IMR-90 (cell line): ENCODE data around the gene MLEC. TPM values are rescaled to one million over a fixed set of nuclear protein-coding genes. Genes with fewer than 3 reads are reported as not detected.

Experiments
- ATAC-seq: fragments of 200-7000 bp; cut with Tn5 transposase; 2 replicates; pipeline ENCODE4 v1.9.1; 2020; ENCODE audit warnings: low read depth, mild to moderate bottlenecking, moderate library complexity
- BruUV-seq: library from RNA; stranded (reverse); fragments of 400-500 nt; replicated peaks from 2 replicates; lab custom pipeline; 2021; lab: Mats Ljungman, UMichigan
- CTCF ChIA-PET: fragments of 300-600 bp; formaldehyde crosslinking; extraction: SDS; loops from one replicate; lab custom pipeline; 2021; ENCODE audit warnings: antibody characterized with exemption; lab: Yijun Ruan, JAX
- POLR2A ChIA-PET: fragments of 300-600 bp; sonication (Branson Sonifier 250); formaldehyde crosslinking; loops from one replicate; lab custom pipeline; 2022; ENCODE audit warnings: antibody characterized with exemption; ENCODE audit not compliant: unreplicated experiment; lab: Charles Lee
- DNase-seq: peaks from one replicate; pipeline ENCODE4 v3.0.0; 2013
- H2AFZ ChIP-seq: replicated peaks from 2 replicates; pipeline ENCODE3; 2013; ENCODE audit warnings: low read length, mild to moderate bottlenecking; ENCODE audit not compliant: poor library complexity
- H2AK5ac ChIP-seq: 2 replicates; pipeline ENCODE4 v1.6.1; 2013; ENCODE audit warnings: low read depth, low read length, inconsistent platforms
- H2AK9ac ChIP-seq: replicated peaks from 2 replicates; pipeline ENCODE3; 2013; ENCODE audit warnings: mild to moderate bottlenecking, low read depth, low read length, moderate library complexity; ENCODE audit not compliant: poor library complexity
- H2BK120ac ChIP-seq: 2 replicates; pipeline ENCODE4 v1.6.1; 2013; ENCODE audit warnings: low read depth, low read length, inconsistent platforms
- H2BK15ac ChIP-seq: 3 replicates; pipeline ENCODE4 v1.6.1; 2013; ENCODE audit warnings: low read depth, low read length, inconsistent platforms
- H2BK20ac ChIP-seq: 2 replicates; pipeline ENCODE4 v1.6.1; 2013; ENCODE audit warnings: low read depth, mild to moderate bottlenecking, inconsistent platforms, low read length, moderate library complexity
- H2BK5ac ChIP-seq: 2 replicates; pipeline ENCODE4 v1.6.1; 2013; ENCODE audit warnings: mild to moderate bottlenecking, low read depth, low read length, inconsistent platforms; ENCODE audit not compliant: poor library complexity, severe bottlenecking
- H3K14ac ChIP-seq: replicated peaks from 2 replicates; pipeline ENCODE4 v1.6.1; 2013; ENCODE audit warnings: low read depth, low read length, inconsistent platforms
- H3K18ac ChIP-seq: 2 replicates; pipeline ENCODE4 v1.6.1; 2013; ENCODE audit warnings: low read depth, low read length, control low read depth
- H3K23ac ChIP-seq: 2 replicates; pipeline ENCODE4 v1.6.1; 2013; ENCODE audit warnings: low read depth, low read length, inconsistent platforms
- H3K27ac ChIP-seq: 2 replicates; pipeline ENCODE4 v1.5.1; 2013; ENCODE audit warnings: mild to moderate bottlenecking, control low read depth, low read length; ENCODE audit not compliant: insufficient read depth
- H3K27me3 ChIP-seq: 2 replicates; pipeline ENCODE4 v1.6.1; 2013; ENCODE audit warnings: low read length; ENCODE audit not compliant: control insufficient read depth, insufficient read depth
- H3K36me3 ChIP-seq: 2 replicates; pipeline ENCODE4 v1.6.1; 2013; ENCODE audit warnings: low read length, mixed read lengths; ENCODE audit not compliant: control insufficient read depth, insufficient read depth
- H3K4ac ChIP-seq: 2 replicates; pipeline ENCODE4 v1.6.1; 2013; ENCODE audit warnings: low read depth, low read length, inconsistent platforms
- H3K4me1 ChIP-seq: 2 replicates; pipeline ENCODE4 v1.6.1; 2013; ENCODE audit warnings: low read length, mixed read lengths; ENCODE audit not compliant: control insufficient read depth, insufficient read depth
- H3K4me2 ChIP-seq: 2 replicates; pipeline ENCODE4 v1.6.1; 2013; ENCODE audit warnings: low read depth, mild to moderate bottlenecking, control low read depth, low read length, moderate library complexity
- H3K4me3 ChIP-seq: 2 replicates; pipeline ENCODE4 v1.5.1; 2013; ENCODE audit warnings: low read depth, mild to moderate bottlenecking, control low read depth, low read length, moderate library complexity; ENCODE audit not compliant: insufficient read depth
- H3K56ac ChIP-seq: 2 replicates; pipeline ENCODE4 v1.6.1; 2013; ENCODE audit warnings: low read length, inconsistent platforms; ENCODE audit not compliant: insufficient read depth; ENCODE audit errors: extremely low read depth
- H3K79me1 ChIP-seq, 2 experiments: 2 replicates each; pipeline ENCODE4 v1.6.1; 2013; ENCODE audit warnings: low read length in 2 of 2, inconsistent platforms in 1 of 2, low read depth in 1 of 2
- H3K9ac ChIP-seq: 2 replicates; pipeline ENCODE4 v1.6.1; 2013; ENCODE audit warnings: low read depth, low read length, control low read depth
- H3K9me1 ChIP-seq: 2 replicates; pipeline ENCODE4 v1.6.1; 2013; ENCODE audit warnings: low read length, inconsistent platforms; ENCODE audit not compliant: insufficient read depth
- H3K9me3 ChIP-seq: 2 replicates; pipeline ENCODE4 v1.6.1; 2013; ENCODE audit warnings: low read length; ENCODE audit not compliant: control insufficient read depth, insufficient read depth
- H4K20me1 ChIP-seq: 2 replicates; pipeline ENCODE4 v1.6.1; 2013; ENCODE audit warnings: low read length, inconsistent platforms; ENCODE audit not compliant: insufficient read depth
- H4K5ac ChIP-seq: 2 replicates; pipeline ENCODE4 v1.6.1; 2013; ENCODE audit warnings: mild to moderate bottlenecking, low read depth, low read length, control low read depth
- H4K8ac ChIP-seq, 2 experiments: 2 replicates each; pipeline ENCODE4 v1.6.1; 2013; ENCODE audit warnings: low read depth in 2 of 2, low read length in 2 of 2, control low read depth in 1 of 2, inconsistent platforms in 1 of 2
- H4K91ac ChIP-seq: 2 replicates; pipeline ENCODE4 v1.6.1; 2013; ENCODE audit warnings: low read depth, low read length, inconsistent platforms; ENCODE audit not compliant: insufficient read depth
- BHLHE40 ChIP-seq: fragments of 150-350 bp; IDR thresholded peaks from 2 replicates; pipeline ENCODE4 v1.6.1; 2016; ENCODE audit warnings: mild to moderate bottlenecking, low read depth, low read length
- MAZ ChIP-seq: IDR thresholded peaks from 2 replicates; pipeline ENCODE4 v1.6.1; 2012; ENCODE audit warnings: low read depth, mild to moderate bottlenecking, low read length, improper control_type of control experiment, moderate library complexity, borderline replicate concordance
- MXI1 ChIP-seq: IDR thresholded peaks from 2 replicates; pipeline ENCODE4 v1.6.1; 2012; ENCODE audit warnings: low read depth, mild to moderate bottlenecking, low read length, moderate library complexity, borderline replicate concordance
- NFE2L2 ChIP-seq: fragments of 150-350 bp; IDR thresholded peaks from 2 replicates; pipeline ENCODE4 v1.6.1; 2016; ENCODE audit warnings: low read depth, mild to moderate bottlenecking, low read length
- POLR2A ChIP-seq: IDR thresholded peaks from 2 replicates; pipeline ENCODE4 v1.6.1; 2012; ENCODE audit warnings: mild to moderate bottlenecking, low read depth, low read length
- RAD21 ChIP-seq: IDR thresholded peaks from 2 replicates; pipeline ENCODE4 v1.6.1; 2012; ENCODE audit warnings: low read length, improper control_type of control experiment
- USF2 ChIP-seq: fragments of 150-350 bp; IDR thresholded peaks from 2 replicates; pipeline ENCODE4 v1.6.1; 2017; ENCODE audit warnings: mild to moderate bottlenecking, antibody characterized with exemption, low read length, low read depth
- WGBS, 2 experiments: methylation state at CpG; one replicate each; pipeline versions ENCODE4 v1.1.5 to v1.1.7; 2013; ENCODE audit warnings: missing lambda C conversion rate in 2 of 2; ENCODE audit not compliant: insufficient read length in 1 of 2; ENCODE audit errors: extremely low coverage in 2 of 2; 5-methylcytosine and 5-hydroxymethylcytosine counted together
- dilution Hi-C: fragments of 300-500 bp; cut with HindIII; formaldehyde crosslinking; loops from one replicate; pipeline ENCODE4 v1.14.3; 2018; ENCODE audit warnings: low sequenced_read_pairs; ENCODE audit not compliant: unreplicated experiment
- in situ Hi-C: fragments of 300-500 bp; cut with MboI; formaldehyde crosslinking; loops from 3 replicates; pipeline ENCODE4 v1.14.3; 2019; ENCODE audit warnings: low sequenced_read_pairs, inconsistent platforms, mixed read lengths
- intact Hi-C: fragments of 100-400 bp; cut with micrococcal nuclease; formaldehyde crosslinking; loops from 2 replicates; pipeline ENCODE4 v1.10.0; 2022
- polyA plus RNA-seq, 3 experiments: library from polyadenylated mRNA; depleted of rRNA; stranded (reverse); fragments of >200 nt; gene quantifications; 2 replicates each; pipeline ENCODE4 v1.2.3, GENCODE V29; 2012; ENCODE audit warnings: low replicate concordance in 1 of 3
- total RNA-seq: library from RNA; depleted of rRNA; stranded (reverse); fragments of >200 nt; gene quantifications from 2 replicates; pipeline ENCODE4 v1.2.3, GENCODE V29; 2012
- TF ChIP-seq, protein P1 (sequence below): fragments of 150-350 bp; IDR thresholded peaks from 2 replicates; pipeline ENCODE4 v1.6.1; 2016; ENCODE audit warnings: low read depth, mild to moderate bottlenecking, low read length, moderate library complexity, borderline replicate concordance

Gene MLEC
- total and polyA plus RNA-seq, 2 of the 4 experiments (the other 2 are of a cell fraction) = 44.1 to 137 TPM

GRCh38 chr12:120663741-120664140, 23.2 kb upstream of the MLEC start:
- TF ChIP-seq BHLHE40 = no peak
- no peak for TF ChIP-seq USF2
- TF ChIP-seq, protein P1, sequence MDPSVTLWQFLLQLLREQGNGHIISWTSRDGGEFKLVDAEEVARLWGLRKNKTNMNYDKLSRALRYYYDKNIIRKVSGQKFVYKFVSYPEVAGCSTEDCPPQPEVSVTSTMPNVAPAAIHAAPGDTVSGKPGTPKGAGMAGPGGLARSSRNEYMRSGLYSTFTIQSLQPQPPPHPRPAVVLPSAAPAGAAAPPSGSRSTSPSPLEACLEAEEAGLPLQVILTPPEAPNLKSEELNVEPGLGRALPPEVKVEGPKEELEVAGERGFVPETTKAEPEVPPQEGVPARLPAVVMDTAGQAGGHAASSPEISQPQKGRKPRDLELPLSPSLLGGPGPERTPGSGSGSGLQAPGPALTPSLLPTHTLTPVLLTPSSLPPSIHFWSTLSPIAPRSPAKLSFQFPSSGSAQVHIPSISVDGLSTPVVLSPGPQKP = no peak
- TF ChIP-seq MAZ = no peak
- no peak for TF ChIP-seq POLR2A
- no peak for TF ChIP-seq MXI1
- no peak for TF ChIP-seq NFE2L2
- no peak for TF ChIP-seq RAD21
- Histone ChIP-seq H3K14ac (no peak overlapping the region), H3K4me3 (no peak overlapping the region), H4K91ac (no peak overlapping the region), H2BK20ac (no peak overlapping the region), H4K20me1 (no peaks in the 10 kb centered on the region), H3K9ac (no peak overlapping the region), H2BK120ac (no peak overlapping the region), H3K27me3 (peaks cover 28% of the 10 kb centered on the region), H3K4ac (no peak overlapping the region), H3K36me3 (no peaks in the 10 kb centered on the region), H2BK15ac (no peak overlapping the region), H3K18ac (no peak overlapping the region), H2AFZ (no peak overlapping the region), H3K9me3 (no peaks in the 10 kb centered on the region), H3K4me2 (no peak overlapping the region), H4K8ac (no peak overlapping the region), H2BK5ac (no peak overlapping the region), H3K23ac (no peak overlapping the region), H2AK9ac (no peak overlapping the region), H3K9me1 (no peaks in the 10 kb centered on the region), H4K5ac (no peak overlapping the region), H3K79me1 (no peaks in the 10 kb centered on the region), H3K56ac (no peak overlapping the region), H2AK5ac (no peak overlapping the region), H3K27ac (no peak overlapping the region), H3K4me1 (no peaks in the 10 kb centered on the region)
- in situ Hi-C loops (no loop called here), intact Hi-C loops (no loop called here), dilution Hi-C loops (no loop called here)
- ChIA-PET CTCF (interaction anchor here (1.4 kb wide), 1 partner anchor 14 kb away, joined by 6 read pairs; no protein-coding TSS in a partner anchor), POLR2A (no interaction called here)
- DNase-seq = no peak
- 80% methylated on average over 2 of the region's 5 CpGs; no CpG with 5 or more reads in 1 of the 2 experiments for WGBS, 2 experiments
- ATAC-seq = no peak
- no TSS peak for BruUV-seq
